MM.1S (cell line): ENCODE results near the gene PRMT1.

Source experiments
- DNase-seq: peaks from one replicate; pipeline ENCODE4 v3.0.0-alpha.2; 2015
- H2AFZ ChIP-seq: fragments of 300-600 bp; sonication (generic); 2 replicates; pipeline ENCODE4 v1.6.0; 2016; ENCODE audit warnings: antibody characterized with exemption, low read length
- H3F3A ChIP-seq: fragments of 300-600 bp; sonication (generic); 2 replicates; pipeline ENCODE4 v1.6.1; 2016; ENCODE audit warnings: mild to moderate bottlenecking, antibody characterized with exemption, low read length, moderate library complexity, mixed read lengths; ENCODE audit not compliant: insufficient read depth
- H3K27ac ChIP-seq: fragments of 300-600 bp; sonication (generic); 2 replicates; pipeline ENCODE4 v1.5.1; 2016; ENCODE audit warnings: mild to moderate bottlenecking, low read length
- H3K27me3 ChIP-seq: fragments of 300-600 bp; sonication (generic); replicated peaks from 2 replicates; pipeline ENCODE4 v1.6.0; 2016; ENCODE audit warnings: low read length; ENCODE audit not compliant: insufficient read depth
- H3K36me3 ChIP-seq: fragments of 300-600 bp; sonication (generic); replicated peaks from 2 replicates; pipeline ENCODE4 v1.6.1; 2016; ENCODE audit warnings: mild to moderate bottlenecking, low read length, mixed read lengths; ENCODE audit not compliant: insufficient read depth
- H3K4me1 ChIP-seq: fragments of 300-600 bp; sonication (generic); 2 replicates; pipeline ENCODE4 v1.6.1; 2016; ENCODE audit warnings: low read length, mixed read lengths
- H3K4me2 ChIP-seq: fragments of 300-600 bp; sonication (generic); 2 replicates; pipeline ENCODE4 v1.6.0; 2016; ENCODE audit warnings: low read depth, low read length
- H3K4me3 ChIP-seq: fragments of 300-600 bp; sonication (generic); 2 replicates; pipeline ENCODE4 v1.5.1; 2016; ENCODE audit warnings: low read length, mixed read lengths
- H3K79me2 ChIP-seq: fragments of 300-600 bp; sonication (generic); 2 replicates; pipeline ENCODE4 v1.6.1; 2016; ENCODE audit warnings: mixed run types, low read length, mixed read lengths
- H3K9ac ChIP-seq: fragments of 300-600 bp; sonication (generic); 2 replicates; pipeline ENCODE4 v1.6.1; 2016; ENCODE audit warnings: low read length, mixed read lengths
- H3K9me2 ChIP-seq: fragments of 300-600 bp; sonication (generic); replicated peaks from 2 replicates; pipeline ENCODE4 v1.6.1; 2016; ENCODE audit warnings: mild to moderate bottlenecking, low read length, mixed read lengths; ENCODE audit not compliant: insufficient read depth
- H3K9me3 ChIP-seq: fragments of 300-600 bp; sonication (generic); replicated peaks from 2 replicates; pipeline ENCODE4 v1.6.1; 2016; ENCODE audit warnings: mild to moderate bottlenecking, low read length, mixed read lengths; ENCODE audit not compliant: insufficient read depth
- H4K20me1 ChIP-seq: fragments of 300-600 bp; sonication (generic); 2 replicates; pipeline ENCODE4 v1.6.1; 2016; ENCODE audit warnings: mild to moderate bottlenecking, low read length, moderate library complexity, mixed read lengths; ENCODE audit not compliant: insufficient read depth
- CTCF ChIP-seq: fragments of 300-600 bp; sonication (generic); IDR thresholded peaks from 2 replicates; pipeline ENCODE4 v1.5.1; 2016; ENCODE audit warnings: antibody characterized with exemption, low read length, mixed read lengths
- EZH2 ChIP-seq: fragments of 300-600 bp; sonication (generic); optimal IDR thresholded peaks from 2 replicates; pipeline ENCODE3; 2017; ENCODE audit warnings: low read depth, mild to moderate bottlenecking, antibody characterized with exemption, low read length, mixed read lengths
- EZH2phosphoT487 ChIP-seq: fragments of 300-600 bp; sonication (generic); IDR thresholded peaks from 2 replicates; pipeline ENCODE4 v1.6.1; 2018; ENCODE audit warnings: antibody characterized with exemption, low read length

The PRMT1 gene

DNA sequence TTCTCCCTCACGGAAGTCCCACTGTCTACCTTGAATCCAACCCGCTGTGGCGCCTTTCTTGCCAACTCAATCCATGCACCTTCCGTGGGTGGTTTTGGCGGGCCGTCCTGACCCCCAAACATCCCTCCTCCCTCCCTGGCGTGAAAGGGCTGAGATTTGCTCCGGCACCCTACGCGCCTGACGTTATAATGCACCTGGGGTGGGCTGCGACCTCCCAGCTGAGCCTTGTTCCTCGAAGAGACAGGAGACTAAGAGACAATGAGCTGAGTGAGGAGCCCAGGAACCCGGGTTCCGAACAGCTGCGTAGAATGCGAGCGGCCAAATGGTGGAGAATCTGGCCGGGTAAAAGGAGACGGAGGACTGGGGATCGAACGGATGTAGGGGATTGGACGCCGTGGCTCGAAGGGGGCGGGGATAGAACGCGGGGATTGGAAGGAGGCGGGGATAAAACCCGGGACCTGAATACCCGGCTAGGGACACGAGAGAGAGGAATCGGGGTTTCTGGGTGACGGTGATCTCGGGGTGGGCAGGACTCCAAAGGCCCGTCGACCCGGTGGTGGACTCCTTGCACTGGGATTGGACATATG, 13.7 kb downstream of the PRMT1 start, which contains the start of gene CPT1C:
CPT1C (plus strand) TSS at position 461 of the 587 bp plus-strand sequence. CDS start 1,137 bp downstream, outside the sequence.
- Histone ChIP-seq H3K9me2 (no peaks in the 10 kb centered on the region), H3K4me3 (no peak within 1 kb of the TSS), H3F3A (0 out of 2 replicates have a peak, but pooled peaks cover under 1% of the 10 kb centered on the region), H3K9ac (no peak within 1 kb of the TSS), H2AFZ (no peak within 1 kb of the TSS), H3K4me1 (no peaks in the 10 kb centered on the region), H3K27ac (no peak within 1 kb of the TSS), H3K36me3 (no peaks in the 10 kb centered on the region), H3K4me2 (no peak within 1 kb of the TSS), H4K20me1 (no peaks in the 10 kb centered on the region), H3K9me3 (no peaks in the 10 kb centered on the region), H3K27me3 (peaks cover 10% of the 10 kb centered on the region), H3K79me2 (no peaks in the 10 kb centered on the region)
- TF ChIP-seq EZH2phosphoT487 (no peak), CTCF (no peak), EZH2 (no peak)
- DNase-seq = no peak

GRCh38 chr19:49691243-49692146, 14.4 kb downstream of the PRMT1 start:
- H3K9me3 ChIP-seq = no peaks in the 10 kb centered on the region
- no peak overlapping the region for H3K4me3 ChIP-seq
- no peak overlapping the region for H3K27ac ChIP-seq
- peaks cover 10% of the 10 kb centered on the region for H3K27me3 ChIP-seq
- no peak for TF ChIP-seq CTCF
- no peak for TF ChIP-seq EZH2
- no peak for TF ChIP-seq EZH2phosphoT487
- no peak for DNase-seq
- no peaks in the 10 kb centered on the region for H3K79me2 ChIP-seq
- no peak overlapping the region for H3K9ac ChIP-seq
- H4K20me1 ChIP-seq = no peaks in the 10 kb centered on the region
- no peaks in the 10 kb centered on the region for H3K9me2 ChIP-seq
- no peak overlapping the region for H3K4me2 ChIP-seq
- no peaks in the 10 kb centered on the region for H3K36me3 ChIP-seq
- no peaks in the 10 kb centered on the region for H3K4me1 ChIP-seq
- H2AFZ ChIP-seq = no peak overlapping the region
- H3F3A ChIP-seq = no peaks in the 10 kb centered on the region

- TF ChIP-seq EZH2phosphoT487 (no peak), CTCF (no peak), EZH2 (no peak)
- Histone ChIP-seq H3K9me2 (no peaks in the 10 kb centered on the region), H3F3A (no peaks in the 10 kb centered on the region), H3K9ac (no peak overlapping the region), H3K36me3 (no peaks in the 10 kb centered on the region), H3K4me1 (no peaks in the 10 kb centered on the region), H3K27me3 (peaks cover 10% of the 10 kb centered on the region), H3K4me3 (no peak overlapping the region), H3K4me2 (no peak overlapping the region), H2AFZ (0 out of 2 replicates have a peak overlapping the region, but pooled peaks have one; percentile 48), H4K20me1 (no peaks in the 10 kb centered on the region), H3K79me2 (no peaks in the 10 kb centered on the region), H3K9me3 (no peaks in the 10 kb centered on the region), H3K27ac (no peak overlapping the region)
- no peak for DNase-seq
Observed at GRCh38 chr19:49692147-49692506, 15.1 kb downstream of the PRMT1 start.
